ENCODE data around the gene JPH3. TPM values are rescaled to one million over a fixed set of nuclear protein-coding genes. Genes with fewer than 3 reads are reported as not detected.
"Not testable (repeated sequence)": the region's sequence is repeated elsewhere in the genome, so short reads cannot be mapped to it uniquely, and the experiment has no call there.

Gene JPH3
- polyA plus RNA-seq, 1 experiment, result not detected

- no peak overlapping the region for H3K4me3 ChIP-seq (ENCODE audit: low read depth, low read length)
- no peaks in the 10 kb centered on the region for H3K27me3 ChIP-seq (ENCODE audit: control insufficient read depth, insufficient read depth, low read length)
- ChIA-PET POLR2A (no interaction called here), CTCF (no interaction called here)
- DNase-seq (ENCODE audit: low read depth), result no peak
- H3K36me3 ChIP-seq (ENCODE audit: control insufficient read depth, insufficient read depth, low read length), result peaks cover 8% of the 10 kb centered on the region
- TF ChIP-seq CTCF (IDR thresholded peaks at IDR 0.05; ENCODE audit: insufficient read depth, low read depth, low read length), result no peak
Observed at GRCh38 chr16:87715658-87716057, 113.3 kb downstream of the JPH3 start.

GRCh38 chr16:87718831-87719230 lies 116.5 kb downstream of the JPH3 start:
- H3K4me3 ChIP-seq (ENCODE audit: low read depth, low read length); DNase-seq (ENCODE audit: low read depth); CTCF ChIA-PET; POLR2A ChIA-PET; H3K27me3 ChIP-seq (ENCODE audit: control insufficient read depth, insufficient read depth, low read length): not testable (repeated sequence)
- peaks cover 12% of the 10 kb centered on the region for H3K36me3 ChIP-seq (ENCODE audit: control insufficient read depth, insufficient read depth, low read length)

GRCh38 chr16:87720446-87720845 lies 118.1 kb downstream of the JPH3 start:
- TF ChIP-seq CTCF (IDR thresholded peaks at IDR 0.05; ENCODE audit: insufficient read depth, low read depth, low read length), result no peak
- ChIA-PET POLR2A (no interaction called here), CTCF (no interaction called here)
- H3K36me3 ChIP-seq (ENCODE audit: control insufficient read depth, insufficient read depth, low read length), result peaks cover 10% of the 10 kb centered on the region
- no peaks in the 10 kb centered on the region for H3K27me3 ChIP-seq (ENCODE audit: control insufficient read depth, insufficient read depth, low read length)
- no peak overlapping the region for H3K4me3 ChIP-seq (ENCODE audit: low read depth, low read length)
- no peak for DNase-seq (ENCODE audit: low read depth)

GRCh38 chr16:87721622-87722585 lies 119.6 kb downstream of the JPH3 start:
- Histone ChIP-seq H3K27me3 (ENCODE audit: control insufficient read depth, insufficient read depth, low read length) (no peaks in the 10 kb centered on the region), H3K36me3 (ENCODE audit: control insufficient read depth, insufficient read depth, low read length) (peaks cover 8% of the 10 kb centered on the region), H3K4me3 (ENCODE audit: low read depth, low read length) (no peak overlapping the region)
- CTCF ChIA-PET, result interaction anchor here (0.6 kb wide), 1 partner anchor 19 kb away, joined by 3 read pairs; no protein-coding TSS in a partner anchor
- TF ChIP-seq CTCF (IDR thresholded peaks at IDR 0.05; ENCODE audit: insufficient read depth, low read depth, low read length), result no peak
- DNase-seq (ENCODE audit: low read depth), result no peak
- POLR2A ChIA-PET, result no interaction called here

GRCh38 chr16:87722590-87723225 lies 120.4 kb downstream of the JPH3 start:
- ChIA-PET POLR2A (no interaction called here), CTCF (interaction anchor here (0.7 kb wide), 1 partner anchor 13 kb away, joined by 3 read pairs; no protein-coding TSS in a partner anchor)
- DNase-seq (ENCODE audit: low read depth), result no peak
- Histone ChIP-seq H3K36me3 (ENCODE audit: control insufficient read depth, insufficient read depth, low read length) (peaks cover 8% of the 10 kb centered on the region), H3K27me3 (ENCODE audit: control insufficient read depth, insufficient read depth, low read length) (no peaks in the 10 kb centered on the region), H3K4me3 (ENCODE audit: low read depth, low read length) (no peak overlapping the region)
- no peak for TF ChIP-seq CTCF (IDR thresholded peaks at IDR 0.05; ENCODE audit: insufficient read depth, low read depth, low read length)

Measured in BJ (cell line).